ENCODE data around the gene LCLAT1. TPM values are rescaled to one million over a fixed set of nuclear protein-coding genes. Genes with fewer than 3 reads are reported as not detected.

Gene LCLAT1
- total RNA-seq, 1 experiment from 2014 or later, result 32.9 TPM

GRCh38 chr2:30476636-30477035 is 29.6 kb downstream of the LCLAT1 start:
- H3K9me3 ChIP-seq (ENCODE audit: control insufficient read depth, low read depth, low read length), result no peaks in the 10 kb centered on the region
- no peak overlapping the region for H3K23ac ChIP-seq (ENCODE audit: insufficient read length, low read depth, low read length)
- no CpG with 5 or more reads among the region's 2 CpGs for WGBS (ENCODE audit: extremely low coverage, insufficient read length, low lambda C conversion rate)
- no peak overlapping the region for H3K9ac ChIP-seq (ENCODE audit: extremely low read depth, insufficient read length, low read length)
- 0 out of 2 replicates have a peak, but pooled peaks cover 1% of the 10 kb centered on the region for H3K79me2 ChIP-seq (ENCODE audit: insufficient read depth, low read length)
- H4K91ac ChIP-seq (ENCODE audit: insufficient read length, low read depth, low read length), result no peak overlapping the region
- H2AK5ac ChIP-seq (ENCODE audit: insufficient read length, low read length), result no peak overlapping the region
- no peak overlapping the region for H2BK120ac ChIP-seq (ENCODE audit: low read depth, low read length, poor library complexity, severe bottlenecking)
- no peak overlapping the region for H3K4ac ChIP-seq (ENCODE audit: low read depth, low read length)
- TF ChIP-seq, protein P1, sequence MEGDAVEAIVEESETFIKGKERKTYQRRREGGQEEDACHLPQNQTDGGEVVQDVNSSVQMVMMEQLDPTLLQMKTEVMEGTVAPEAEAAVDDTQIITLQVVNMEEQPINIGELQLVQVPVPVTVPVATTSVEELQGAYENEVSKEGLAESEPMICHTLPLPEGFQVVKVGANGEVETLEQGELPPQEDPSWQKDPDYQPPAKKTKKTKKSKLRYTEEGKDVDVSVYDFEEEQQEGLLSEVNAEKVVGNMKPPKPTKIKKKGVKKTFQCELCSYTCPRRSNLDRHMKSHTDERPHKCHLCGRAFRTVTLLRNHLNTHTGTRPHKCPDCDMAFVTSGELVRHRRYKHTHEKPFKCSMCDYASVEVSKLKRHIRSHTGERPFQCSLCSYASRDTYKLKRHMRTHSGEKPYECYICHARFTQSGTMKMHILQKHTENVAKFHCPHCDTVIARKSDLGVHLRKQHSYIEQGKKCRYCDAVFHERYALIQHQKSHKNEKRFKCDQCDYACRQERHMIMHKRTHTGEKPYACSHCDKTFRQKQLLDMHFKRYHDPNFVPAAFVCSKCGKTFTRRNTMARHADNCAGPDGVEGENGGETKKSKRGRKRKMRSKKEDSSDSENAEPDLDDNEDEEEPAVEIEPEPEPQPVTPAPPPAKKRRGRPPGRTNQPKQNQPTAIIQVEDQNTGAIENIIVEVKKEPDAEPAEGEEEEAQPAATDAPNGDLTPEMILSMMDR (conservative IDR thresholded peaks at IDR 0.05), result no peak
- H2BK20ac ChIP-seq (ENCODE audit: low read depth, low read length, poor library complexity, severe bottlenecking), result no peak overlapping the region
- H4K20me1 ChIP-seq (ENCODE audit: control insufficient read depth, insufficient read depth, insufficient read length), result no peaks in the 10 kb centered on the region
- H2BK12ac ChIP-seq (ENCODE audit: insufficient read length, low read depth, low read length), result no peak overlapping the region
- Mint-ChIP-seq H3K4me1 (peaks cover 14 to 16% of the 10 kb centered on the region in 2 experiments), H3K9me3 (peaks cover 0 to 4% of the 10 kb centered on the region in 2 experiments; a peak in 1 of 5 replicates), H3K27me3 (ENCODE audit: low read depth) (no peaks in the 10 kb centered on the region), H3K36me3 (ENCODE audit: insufficient read depth in 1 of 3, low read depth in 3 of 3) (peaks cover 4 to 18% (median 4%) of the 10 kb centered on the region in 3 experiments; a peak in 4 of 7 replicates), H3K4me3 (no peak overlapping the region), H3K27ac (no peak overlapping the region)
- no peak overlapping the region for H4K5ac ChIP-seq (ENCODE audit: insufficient read length, low read depth, low read length)
- no peak overlapping the region for H2AFZ ChIP-seq (ENCODE audit: low read length)
- no peak overlapping the region for H2BK5ac ChIP-seq (ENCODE audit: insufficient read length, low read length)
- no peak overlapping the region for H3K18ac ChIP-seq (ENCODE audit: insufficient read length, low read depth, low read length)
- H3K56ac ChIP-seq (ENCODE audit: insufficient read length, low read depth, low read length), result no peak overlapping the region
- no peak overlapping the region for H3K4me2 ChIP-seq (ENCODE audit: insufficient read depth, insufficient read length, low read length)
- no peaks in the 10 kb centered on the region for H3K23me2 ChIP-seq (ENCODE audit: insufficient read length, low read depth, low read length, poor library complexity, severe bottlenecking)
- H3K4me1 ChIP-seq (ENCODE audit: insufficient read depth, low read length), result peaks cover 3% of the 10 kb centered on the region; the same call in 1 of the 2 replicates
- H3K79me1 ChIP-seq (ENCODE audit: insufficient read depth, low read depth, low read length, poor library complexity, severe bottlenecking), result peaks cover 4% of the 10 kb centered on the region
- no peak overlapping the region for H4K8ac ChIP-seq (replicated peaks; ENCODE audit: insufficient read length, low read depth, low read length)
- H3K27me3 ChIP-seq (ENCODE audit: insufficient read depth, low read length), result no peaks in the 10 kb centered on the region
- no peak overlapping the region for H3K14ac ChIP-seq (ENCODE audit: insufficient read depth, low read length)
- DNase-seq, result no peak
- no peak overlapping the region for H3K27ac ChIP-seq (ENCODE audit: insufficient read length, low read depth, low read length)
- no peak overlapping the region for H3T11ph ChIP-seq (ENCODE audit: low read length)
- H2BK15ac ChIP-seq (ENCODE audit: low read depth, low read length), result no peak overlapping the region

Measured in H9 (cell line).